ENCODE measurements around the gene GMNC.

GMNC gene

GRCh38 chr3:190849607-190850006, 12.9 kb downstream of the GMNC start:
- H3K36me3 ChIP-seq (ENCODE audit: control insufficient read depth in 2 of 2, insufficient read depth in 2 of 2, low read length in 2 of 2) = no peaks in the 10 kb centered on the region
- H3K9me3 ChIP-seq (ENCODE audit: control insufficient read depth in 2 of 2, low read length in 2 of 2) = no peaks in the 10 kb centered on the region
- no peak overlapping the region for H3K9ac ChIP-seq (ENCODE audit: low read length in 2 of 2)
- no peaks in the 10 kb centered on the region for H3K27me3 ChIP-seq (ENCODE audit: control insufficient read depth in 1 of 2, insufficient read depth in 2 of 2, low read length in 2 of 2)
- H3K27ac ChIP-seq (ENCODE audit: low read length) = no peak overlapping the region
- H3K4me3 ChIP-seq (ENCODE audit: low read length in 2 of 2) = no peak overlapping the region
- H3K4me1 ChIP-seq (ENCODE audit: control insufficient read depth, insufficient read depth, low read length) = no peaks in the 10 kb centered on the region

- no peak overlapping the region for H3K4me3 ChIP-seq (ENCODE audit: low read length in 2 of 2)
- no peak overlapping the region for H3K9ac ChIP-seq (ENCODE audit: low read length in 2 of 2)
- H3K36me3 ChIP-seq (ENCODE audit: control insufficient read depth in 2 of 2, insufficient read depth in 2 of 2, low read length in 2 of 2) = no peaks in the 10 kb centered on the region
- no peaks in the 10 kb centered on the region for H3K9me3 ChIP-seq (ENCODE audit: control insufficient read depth in 2 of 2, low read length in 2 of 2)
- H3K27ac ChIP-seq (ENCODE audit: low read length) = no peak overlapping the region
- H3K4me1 ChIP-seq (ENCODE audit: control insufficient read depth, insufficient read depth, low read length) = no peaks in the 10 kb centered on the region
- H3K27me3 ChIP-seq (ENCODE audit: control insufficient read depth in 1 of 2, insufficient read depth in 2 of 2, low read length in 2 of 2) = no peaks in the 10 kb centered on the region
Measured at GRCh38 chr3:190848870-190849269, 13.6 kb downstream of the GMNC start.

- H3K4me1 ChIP-seq (ENCODE audit: control insufficient read depth, insufficient read depth, low read length) = no peaks in the 10 kb centered on the region
- H3K9me3 ChIP-seq (ENCODE audit: control insufficient read depth in 2 of 2, low read length in 2 of 2) = no peaks in the 10 kb centered on the region
- no peaks in the 10 kb centered on the region for H3K36me3 ChIP-seq (ENCODE audit: control insufficient read depth in 2 of 2, insufficient read depth in 2 of 2, low read length in 2 of 2)
- H3K27ac ChIP-seq (ENCODE audit: low read length) = no peak overlapping the region
- no peaks in the 10 kb centered on the region for H3K27me3 ChIP-seq (ENCODE audit: control insufficient read depth in 1 of 2, insufficient read depth in 2 of 2, low read length in 2 of 2)
- no peak overlapping the region for H3K9ac ChIP-seq (ENCODE audit: low read length in 2 of 2)
- H3K4me3 ChIP-seq (ENCODE audit: low read length in 2 of 2) = no peak overlapping the region
Measured at GRCh38 chr3:190847436-190847835, 15.1 kb downstream of the GMNC start.

- no peaks in the 10 kb centered on the region for H3K4me1 ChIP-seq (ENCODE audit: control insufficient read depth, insufficient read depth, low read length)
- H3K4me3 ChIP-seq (ENCODE audit: low read length in 2 of 2) = no peak overlapping the region
- H3K36me3 ChIP-seq (ENCODE audit: control insufficient read depth in 2 of 2, insufficient read depth in 2 of 2, low read length in 2 of 2) = no peaks in the 10 kb centered on the region
- H3K9ac ChIP-seq (ENCODE audit: low read length in 2 of 2) = no peak overlapping the region
- H3K27me3 ChIP-seq (ENCODE audit: control insufficient read depth in 1 of 2, insufficient read depth in 2 of 2, low read length in 2 of 2) = no peaks in the 10 kb centered on the region
- no peak overlapping the region for H3K27ac ChIP-seq (ENCODE audit: low read length)
- H3K9me3 ChIP-seq (ENCODE audit: control insufficient read depth in 2 of 2, low read length in 2 of 2) = no peaks in the 10 kb centered on the region
Measured at GRCh38 chr3:190840146-190840545, 22.3 kb downstream of the GMNC start.

GRCh38 chr3:190831225-190831624, 31.3 kb downstream of the GMNC start:
- Histone ChIP-seq H3K9me3 (ENCODE audit: control insufficient read depth in 2 of 2, low read length in 2 of 2) (no peaks in the 10 kb centered on the region), H3K9ac (ENCODE audit: low read length in 2 of 2) (no peak overlapping the region), H3K4me3 (ENCODE audit: low read length in 2 of 2) (no peak overlapping the region), H3K36me3 (ENCODE audit: control insufficient read depth in 2 of 2, insufficient read depth in 2 of 2, low read length in 2 of 2) (no peaks in the 10 kb centered on the region), H3K27me3 (ENCODE audit: control insufficient read depth in 1 of 2, insufficient read depth in 2 of 2, low read length in 2 of 2) (no peaks in the 10 kb centered on the region), H3K4me1 (ENCODE audit: control insufficient read depth, insufficient read depth, low read length) (no peaks in the 10 kb centered on the region), H3K27ac (ENCODE audit: low read length) (no peak overlapping the region)

GRCh38 chr3:190830031-190830430, 32.5 kb downstream of the GMNC start:
- Histone ChIP-seq H3K27ac (ENCODE audit: low read length) (no peak overlapping the region), H3K4me3 (ENCODE audit: low read length in 2 of 2) (no peak overlapping the region), H3K27me3 (ENCODE audit: control insufficient read depth in 1 of 2, insufficient read depth in 2 of 2, low read length in 2 of 2) (no peaks in the 10 kb centered on the region), H3K4me1 (ENCODE audit: control insufficient read depth, insufficient read depth, low read length) (no peaks in the 10 kb centered on the region), H3K9ac (ENCODE audit: low read length in 2 of 2) (no peak overlapping the region), H3K9me3 (ENCODE audit: control insufficient read depth in 2 of 2, low read length in 2 of 2) (no peaks in the 10 kb centered on the region), H3K36me3 (ENCODE audit: control insufficient read depth in 2 of 2, insufficient read depth in 2 of 2, low read length in 2 of 2) (no peaks in the 10 kb centered on the region)

- Histone ChIP-seq H3K9me3 (ENCODE audit: control insufficient read depth in 2 of 2, low read length in 2 of 2) (no peaks in the 10 kb centered on the region), H3K27ac (ENCODE audit: low read length) (no peak overlapping the region), H3K4me1 (ENCODE audit: control insufficient read depth, insufficient read depth, low read length) (no peaks in the 10 kb centered on the region), H3K9ac (ENCODE audit: low read length in 2 of 2) (no peak overlapping the region), H3K36me3 (ENCODE audit: control insufficient read depth in 2 of 2, insufficient read depth in 2 of 2, low read length in 2 of 2) (no peaks in the 10 kb centered on the region), H3K4me3 (ENCODE audit: low read length in 2 of 2) (no peak overlapping the region), H3K27me3 (ENCODE audit: control insufficient read depth in 1 of 2, insufficient read depth in 2 of 2, low read length in 2 of 2) (no peaks in the 10 kb centered on the region)
Measured at GRCh38 chr3:190826018-190826417, 36.5 kb downstream of the GMNC start.

- no peak overlapping the region for H3K9ac ChIP-seq (ENCODE audit: low read length in 2 of 2)
- H3K27me3 ChIP-seq (ENCODE audit: control insufficient read depth in 1 of 2, insufficient read depth in 2 of 2, low read length in 2 of 2) = no peaks in the 10 kb centered on the region
- H3K4me3 ChIP-seq (ENCODE audit: low read length in 2 of 2) = no peak overlapping the region
- no peak overlapping the region for H3K27ac ChIP-seq (ENCODE audit: low read length)
- H3K9me3 ChIP-seq (ENCODE audit: control insufficient read depth in 2 of 2, low read length in 2 of 2) = no peaks in the 10 kb centered on the region
- no peaks in the 10 kb centered on the region for H3K4me1 ChIP-seq (ENCODE audit: control insufficient read depth, insufficient read depth, low read length)
- no peaks in the 10 kb centered on the region for H3K36me3 ChIP-seq (ENCODE audit: control insufficient read depth in 2 of 2, insufficient read depth in 2 of 2, low read length in 2 of 2)
Measured at GRCh38 chr3:190825386-190826016, 37.0 kb downstream of the GMNC start.

- Histone ChIP-seq H3K4me3 (ENCODE audit: low read length in 2 of 2) (no peak overlapping the region), H3K9me3 (ENCODE audit: control insufficient read depth in 2 of 2, low read length in 2 of 2) (no peaks in the 10 kb centered on the region), H3K4me1 (ENCODE audit: control insufficient read depth, insufficient read depth, low read length) (no peaks in the 10 kb centered on the region), H3K27me3 (ENCODE audit: control insufficient read depth in 1 of 2, insufficient read depth in 2 of 2, low read length in 2 of 2) (no peaks in the 10 kb centered on the region), H3K9ac (ENCODE audit: low read length in 2 of 2) (no peak overlapping the region), H3K27ac (ENCODE audit: low read length) (no peak overlapping the region), H3K36me3 (ENCODE audit: control insufficient read depth in 2 of 2, insufficient read depth in 2 of 2, low read length in 2 of 2) (no peaks in the 10 kb centered on the region)
Measured at GRCh38 chr3:190811775-190812480, 50.6 kb downstream of the GMNC start.

GRCh38 chr3:190810957-190811356, 51.5 kb downstream of the GMNC start:
- Histone ChIP-seq H3K9ac (ENCODE audit: low read length in 2 of 2) (no peak overlapping the region), H3K9me3 (ENCODE audit: control insufficient read depth in 2 of 2, low read length in 2 of 2) (no peaks in the 10 kb centered on the region), H3K4me3 (ENCODE audit: low read length in 2 of 2) (no peak overlapping the region), H3K36me3 (ENCODE audit: control insufficient read depth in 2 of 2, insufficient read depth in 2 of 2, low read length in 2 of 2) (no peaks in the 10 kb centered on the region), H3K4me1 (ENCODE audit: control insufficient read depth, insufficient read depth, low read length) (no peaks in the 10 kb centered on the region), H3K27ac (ENCODE audit: low read length) (no peak overlapping the region), H3K27me3 (ENCODE audit: control insufficient read depth in 1 of 2, insufficient read depth in 2 of 2, low read length in 2 of 2) (no peaks in the 10 kb centered on the region)

- Histone ChIP-seq H3K36me3 (ENCODE audit: control insufficient read depth in 2 of 2, insufficient read depth in 2 of 2, low read length in 2 of 2) (no peaks in the 10 kb centered on the region), H3K4me3 (ENCODE audit: low read length in 2 of 2) (no peak overlapping the region), H3K4me1 (ENCODE audit: control insufficient read depth, insufficient read depth, low read length) (no peaks in the 10 kb centered on the region), H3K27ac (ENCODE audit: low read length) (no peak overlapping the region), H3K9me3 (ENCODE audit: control insufficient read depth in 2 of 2, low read length in 2 of 2) (no peaks in the 10 kb centered on the region), H3K9ac (ENCODE audit: low read length in 2 of 2) (no peak overlapping the region), H3K27me3 (ENCODE audit: control insufficient read depth in 1 of 2, insufficient read depth in 2 of 2, low read length in 2 of 2) (no peaks in the 10 kb centered on the region)
Measured at GRCh38 chr3:190809351-190809750, 53.1 kb downstream of the GMNC start.

Measured in stomach smooth muscle (tissue), 2 donors.